ENCODE data around the gene RBM28.

DNA sequence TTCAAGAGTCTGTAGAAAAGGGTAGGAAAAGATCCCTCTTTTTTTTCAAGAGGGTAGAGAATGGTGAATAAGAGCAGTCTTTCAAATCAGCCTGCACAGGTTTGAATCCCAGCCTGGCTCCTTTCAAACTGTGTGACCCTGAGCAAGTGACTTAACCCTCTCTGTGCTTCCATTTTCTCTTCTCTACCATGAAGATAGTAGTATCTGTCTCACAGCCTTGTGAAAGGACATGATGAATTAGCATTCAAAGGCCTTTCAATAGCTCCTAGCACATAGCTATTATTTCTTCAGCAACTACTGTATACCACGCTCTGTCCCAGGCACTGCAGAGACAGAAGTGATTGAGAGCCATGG is 77.2 kb downstream of the RBM28 start:
- TF ChIP-seq, protein P1, sequence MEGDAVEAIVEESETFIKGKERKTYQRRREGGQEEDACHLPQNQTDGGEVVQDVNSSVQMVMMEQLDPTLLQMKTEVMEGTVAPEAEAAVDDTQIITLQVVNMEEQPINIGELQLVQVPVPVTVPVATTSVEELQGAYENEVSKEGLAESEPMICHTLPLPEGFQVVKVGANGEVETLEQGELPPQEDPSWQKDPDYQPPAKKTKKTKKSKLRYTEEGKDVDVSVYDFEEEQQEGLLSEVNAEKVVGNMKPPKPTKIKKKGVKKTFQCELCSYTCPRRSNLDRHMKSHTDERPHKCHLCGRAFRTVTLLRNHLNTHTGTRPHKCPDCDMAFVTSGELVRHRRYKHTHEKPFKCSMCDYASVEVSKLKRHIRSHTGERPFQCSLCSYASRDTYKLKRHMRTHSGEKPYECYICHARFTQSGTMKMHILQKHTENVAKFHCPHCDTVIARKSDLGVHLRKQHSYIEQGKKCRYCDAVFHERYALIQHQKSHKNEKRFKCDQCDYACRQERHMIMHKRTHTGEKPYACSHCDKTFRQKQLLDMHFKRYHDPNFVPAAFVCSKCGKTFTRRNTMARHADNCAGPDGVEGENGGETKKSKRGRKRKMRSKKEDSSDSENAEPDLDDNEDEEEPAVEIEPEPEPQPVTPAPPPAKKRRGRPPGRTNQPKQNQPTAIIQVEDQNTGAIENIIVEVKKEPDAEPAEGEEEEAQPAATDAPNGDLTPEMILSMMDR (IDR thresholded peaks at IDR 0.05), result no peak
- TF ChIP-seq POLR2A (IDR thresholded peaks at IDR 0.05), result no peak
- TF ChIP-seq POLR2AphosphoS5 (IDR thresholded peaks at IDR 0.05), result no peak
